Measurements from ENCODE around the gene AHNAK2.

DNA sequence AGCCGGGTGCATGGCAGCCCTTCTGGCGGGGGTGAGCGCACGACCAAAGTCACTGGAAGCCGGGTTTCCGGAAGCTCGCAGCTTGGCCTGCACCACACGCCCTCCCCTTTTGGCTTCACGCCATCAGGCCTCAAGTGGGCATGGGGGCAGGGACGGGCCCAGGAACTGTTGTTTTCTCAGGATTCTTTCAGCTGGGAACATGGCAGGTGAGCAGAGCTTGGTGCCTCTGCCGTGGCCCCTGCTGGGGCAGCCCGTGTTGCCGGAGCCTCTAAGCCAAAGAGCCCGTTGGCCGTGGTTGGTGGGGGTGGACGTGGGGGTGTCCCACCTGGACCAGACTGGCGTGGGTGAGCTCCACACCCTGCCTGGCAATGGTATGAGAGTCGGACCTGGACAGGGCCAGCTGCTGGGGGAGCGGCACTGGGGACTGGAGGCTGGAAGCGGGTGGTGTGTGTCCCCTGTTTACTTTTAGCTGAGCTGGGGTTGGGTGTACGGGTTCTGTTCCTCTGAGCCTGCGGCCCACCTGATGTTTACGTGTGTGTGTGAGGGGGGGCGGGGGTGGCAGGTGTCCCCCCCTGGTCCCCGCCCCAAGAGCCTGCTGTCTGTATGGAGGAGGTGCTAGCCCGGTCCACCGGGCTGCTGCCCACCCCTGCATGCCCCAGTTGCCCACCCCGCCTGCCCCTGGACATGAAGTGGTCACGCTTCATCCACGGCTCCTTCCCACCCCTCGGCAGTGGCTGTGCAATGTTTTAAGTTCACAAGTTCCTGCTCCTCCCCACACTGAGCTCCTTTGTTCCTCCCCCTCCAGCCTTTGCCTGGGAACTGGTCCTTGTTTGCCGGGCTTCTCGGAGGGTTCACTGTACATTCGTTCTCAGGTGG lies 82.2 kb downstream of the AHNAK2 start:
- TF ChIP-seq POLR2AphosphoS5 (IDR thresholded peaks at IDR 0.05) = no peak
- TF ChIP-seq, protein P1, sequence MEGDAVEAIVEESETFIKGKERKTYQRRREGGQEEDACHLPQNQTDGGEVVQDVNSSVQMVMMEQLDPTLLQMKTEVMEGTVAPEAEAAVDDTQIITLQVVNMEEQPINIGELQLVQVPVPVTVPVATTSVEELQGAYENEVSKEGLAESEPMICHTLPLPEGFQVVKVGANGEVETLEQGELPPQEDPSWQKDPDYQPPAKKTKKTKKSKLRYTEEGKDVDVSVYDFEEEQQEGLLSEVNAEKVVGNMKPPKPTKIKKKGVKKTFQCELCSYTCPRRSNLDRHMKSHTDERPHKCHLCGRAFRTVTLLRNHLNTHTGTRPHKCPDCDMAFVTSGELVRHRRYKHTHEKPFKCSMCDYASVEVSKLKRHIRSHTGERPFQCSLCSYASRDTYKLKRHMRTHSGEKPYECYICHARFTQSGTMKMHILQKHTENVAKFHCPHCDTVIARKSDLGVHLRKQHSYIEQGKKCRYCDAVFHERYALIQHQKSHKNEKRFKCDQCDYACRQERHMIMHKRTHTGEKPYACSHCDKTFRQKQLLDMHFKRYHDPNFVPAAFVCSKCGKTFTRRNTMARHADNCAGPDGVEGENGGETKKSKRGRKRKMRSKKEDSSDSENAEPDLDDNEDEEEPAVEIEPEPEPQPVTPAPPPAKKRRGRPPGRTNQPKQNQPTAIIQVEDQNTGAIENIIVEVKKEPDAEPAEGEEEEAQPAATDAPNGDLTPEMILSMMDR (IDR thresholded peaks at IDR 0.05) = no peak
